CD14-positive monocyte (primary cell): ENCODE results near the gene MTA1. TPM values are rescaled to one million over a fixed set of nuclear protein-coding genes. Genes with fewer than 3 reads are reported as not detected.

ENCODE experiments used
- DNase-seq, 3 donors: peaks; one replicate each; pipeline ENCODE4 v3.0.0-alpha.2; 2011 to 2022
- H2AFZ ChIP-seq: 2 replicates; pipeline ENCODE4 v1.6.0; 2012; ENCODE audit warnings: mild to moderate bottlenecking, low read depth, low read length, inconsistent platforms; ENCODE audit not compliant: insufficient read depth, poor library complexity, severe bottlenecking
- H3K27ac ChIP-seq, 2 donors: 1 replicate in 1 of 2; 2 replicates in 1 of 2; pipeline ENCODE4 v1.5.1; 2012 to 2013; ENCODE audit warnings: low read length in 2 of 2, control low read depth in 1 of 2, inconsistent platforms in 1 of 2, low read depth in 1 of 2, mild to moderate bottlenecking in 1 of 2
- H3K27me3 ChIP-seq, 2 donors: one replicate each; pipeline versions ENCODE4 v1.6.0 to v1.6.1; 2011 to 2013; ENCODE audit warnings: low read length in 2 of 2; ENCODE audit not compliant: control insufficient read depth in 2 of 2, insufficient read depth in 2 of 2
- H3K36me3 ChIP-seq, 2 donors: replicated peaks in 1 of 2; 1 replicate in 1 of 2; 2 replicates in 1 of 2; pipeline versions ENCODE4 v1.5.1 to v1.6.1; 2012 to 2013; ENCODE audit warnings: low read length in 2 of 2, control low read depth in 1 of 2, inconsistent platforms in 1 of 2, mild to moderate bottlenecking in 1 of 2; ENCODE audit not compliant: insufficient read depth in 2 of 2, control insufficient read depth in 1 of 2
- H3K4me1 ChIP-seq, 2 donors: 1 replicate in 1 of 2; 2 replicates in 1 of 2; pipeline versions ENCODE4 v1.5.1 to v1.6.1; 2012 to 2013; ENCODE audit warnings: low read length in 2 of 2, control low read depth in 1 of 2, inconsistent platforms in 1 of 2, mild to moderate bottlenecking in 1 of 2, moderate library complexity in 1 of 2; ENCODE audit not compliant: insufficient read depth in 2 of 2, control insufficient read depth in 1 of 2
- H3K4me2 ChIP-seq: replicated peaks from 2 replicates; pipeline ENCODE3; 2012; ENCODE audit warnings: low read length, moderate library complexity, mild to moderate bottlenecking; ENCODE audit not compliant: poor library complexity, severe bottlenecking; ENCODE audit errors: extremely low read depth
- H3K4me3 ChIP-seq, 3 experiments: fragments of 200-600 bp in 1 of 3; sonication (generic) in 1 of 3; replicated peaks in 1 of 3; 1 replicate in 2 of 3; 2 replicates in 1 of 3; pipeline ENCODE4 v1.5.1; 2011 to 2013; ENCODE audit warnings: low read length in 3 of 3, mild to moderate bottlenecking in 3 of 3, control low read depth in 2 of 3, low read depth in 2 of 3, inconsistent platforms in 1 of 3, moderate library complexity in 1 of 3
- H3K79me2 ChIP-seq: 2 replicates; pipeline ENCODE4 v1.6.0; 2012; ENCODE audit warnings: mild to moderate bottlenecking, control low read depth, inconsistent platforms, low read length, moderate library complexity; ENCODE audit not compliant: insufficient read depth
- H3K9ac ChIP-seq: 2 replicates; pipeline ENCODE4 v1.6.0; 2017; ENCODE audit warnings: low read length, mild to moderate bottlenecking; ENCODE audit not compliant: insufficient read depth, poor library complexity, severe bottlenecking
- H3K9me3 ChIP-seq, 2 donors: replicated peaks in 1 of 2; 1 replicate in 1 of 2; 2 replicates in 1 of 2; pipeline versions ENCODE4 v1.5.1 to v1.6.1; 2012 to 2013; ENCODE audit warnings: low read length in 2 of 2, control low read depth in 1 of 2; ENCODE audit not compliant: control insufficient read depth in 1 of 2, insufficient read depth in 1 of 2
- H4K20me1 ChIP-seq: 2 replicates; pipeline ENCODE4 v1.6.0; 2012; ENCODE audit warnings: mild to moderate bottlenecking, low read length, control low read depth, moderate library complexity; ENCODE audit not compliant: insufficient read depth
- H3K27ac Mint-ChIP-seq, 7 donors: one replicate each; pipeline ENCODE4 v1.8.0; 2020; ENCODE audit warnings: mild to moderate bottlenecking in 7 of 7, mixed read lengths in 7 of 7, moderate library complexity in 6 of 7, inconsistent platforms in 2 of 7
- H3K27me3 Mint-ChIP-seq, 3 donors: one replicate each; pipeline ENCODE4 v1.8.0; 2021 to 2022; ENCODE audit warnings: low read depth in 3 of 3, mild to moderate bottlenecking in 3 of 3, mixed read lengths in 3 of 3, moderate library complexity in 3 of 3, inconsistent platforms in 1 of 3
- H3K36me3 Mint-ChIP-seq, 2 donors: one replicate each; pipeline ENCODE4 v1.8.0; 2020; ENCODE audit warnings: mixed read lengths in 2 of 2, inconsistent platforms in 1 of 2, mild to moderate bottlenecking in 1 of 2
- H3K4me1 Mint-ChIP-seq: one replicate; pipeline ENCODE4 v1.8.0; 2020; ENCODE audit warnings: mild to moderate bottlenecking, mixed read lengths
- H3K4me3 Mint-ChIP-seq, 2 donors: one replicate each; pipeline ENCODE4 v1.8.0; 2020; ENCODE audit warnings: mild to moderate bottlenecking in 2 of 2, mixed read lengths in 2 of 2, moderate library complexity in 1 of 2
- H3K9me3 Mint-ChIP-seq, 7 donors: one replicate each; pipeline ENCODE4 v1.8.0; 2020 to 2022; ENCODE audit warnings: mixed read lengths in 7 of 7, mild to moderate bottlenecking in 6 of 7, moderate library complexity in 6 of 7, inconsistent platforms in 2 of 7
- WGBS: methylation state at CpG from one replicate; pipeline ENCODE4 v1.1.5; 2013; ENCODE audit warnings: missing lambda C conversion rate; ENCODE audit not compliant: insufficient coverage; 5-methylcytosine and 5-hydroxymethylcytosine counted together
- intact Hi-C, 2 donors: fragments of 100-400 bp; cut with micrococcal nuclease; formaldehyde crosslinking; loops; one replicate each; pipeline versions ENCODE4 v1.15.0 to v1.15.1; 2023
- polyA plus RNA-seq, 3 donors: library from polyadenylated mRNA; depleted of rRNA in 1 of 3; unstranded in 2 of 3; stranded (reverse) in 1 of 3; fragments of 300-500 nt in 2 of 3; fragments of >200 nt in 1 of 3; fragmentation: Illumina TruSeq in 2 of 3; gene quantifications; 1 replicate in 2 of 3; 2 replicates in 1 of 3; pipeline ENCODE4 v1.2.3, GENCODE V29; 2012 to 2021
- TF ChIP-seq, protein P1 (sequence below): fragments of 200-600 bp; IDR thresholded peaks from one replicate; pipeline ENCODE4 v1.8.0; 2022; ENCODE audit warnings: antibody characterized with exemption, mild to moderate bottlenecking

The MTA1 gene
- polyA plus RNA-seq, 3 donors: 0.91 to 102 (median 2.0) TPM

DNA sequence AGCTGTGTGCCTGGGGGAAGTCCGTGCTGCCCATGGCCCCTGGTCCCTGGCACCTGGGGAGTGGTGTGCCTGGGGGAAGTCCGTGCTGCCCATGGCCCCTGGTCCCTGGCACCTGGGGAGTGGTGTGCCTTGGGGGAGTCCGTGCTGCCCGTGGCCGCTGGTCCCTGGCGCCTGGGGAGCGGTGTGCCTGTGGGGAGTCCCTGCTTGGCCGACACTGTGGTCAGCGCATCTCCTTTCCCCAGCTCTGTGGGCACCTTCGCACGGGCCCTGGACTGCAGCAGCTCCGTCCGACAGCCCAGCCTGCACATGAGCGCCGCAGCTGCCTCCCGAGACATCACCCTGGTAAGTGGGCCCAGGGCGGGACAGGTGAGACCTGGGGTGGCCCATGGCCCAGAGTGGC lies 40.5 kb downstream of the MTA1 start:
- intact Hi-C loops: no loop called here
- no peak overlapping the region for H3K27ac Mint-ChIP-seq
- WGBS: over 99% methylated on average over 17 of the region's 17 CpGs

DNA sequence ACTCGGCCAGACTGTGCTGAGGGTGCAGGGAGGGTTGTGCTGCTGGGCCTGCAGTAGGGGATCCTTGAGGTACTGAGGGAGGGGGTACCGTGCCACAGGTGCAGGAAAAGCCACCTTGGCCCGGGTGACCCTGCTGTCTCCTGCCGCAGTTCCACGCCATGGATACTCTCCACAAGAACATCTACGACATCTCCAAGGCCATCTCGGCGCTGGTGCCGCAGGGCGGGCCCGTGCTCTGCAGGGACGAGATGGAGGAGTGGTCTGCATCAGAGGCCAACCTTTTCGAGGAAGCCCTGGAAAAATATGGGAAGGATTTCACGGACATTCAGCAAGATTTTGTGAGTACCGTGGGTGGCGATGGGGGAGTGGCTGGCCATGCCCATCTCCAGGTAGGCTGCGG lies 41.0 kb downstream of the MTA1 start:
- H3K27ac Mint-ChIP-seq: peak overlapping the region in 1 of 7 donors; percentile 33
- Histone ChIP-seq H3K9ac (no peak overlapping the region), H4K20me1 (peaks cover 4% of the 10 kb centered on the region), H3K36me3 (peaks cover 60 to 77% of the 10 kb centered on the region in 2 donors), H3K27ac (no peak overlapping the region), H3K4me3 (no peak overlapping the region), H3K27me3 (no peaks in the 10 kb centered on the region), H3K79me2 (no peaks in the 10 kb centered on the region), H3K9me3 (no peaks in the 10 kb centered on the region), H3K4me1 (no peaks in the 10 kb centered on the region), H3K4me2 (no peak overlapping the region), H2AFZ (no peak overlapping the region)
- H3K4me1 Mint-ChIP-seq: no peaks in the 10 kb centered on the region
- WGBS: 96% methylated on average over 12 of the region's 17 CpGs
- no peaks in the 10 kb centered on the region for H3K27me3 Mint-ChIP-seq
- DNase-seq: no peak
- TF ChIP-seq, protein P1, sequence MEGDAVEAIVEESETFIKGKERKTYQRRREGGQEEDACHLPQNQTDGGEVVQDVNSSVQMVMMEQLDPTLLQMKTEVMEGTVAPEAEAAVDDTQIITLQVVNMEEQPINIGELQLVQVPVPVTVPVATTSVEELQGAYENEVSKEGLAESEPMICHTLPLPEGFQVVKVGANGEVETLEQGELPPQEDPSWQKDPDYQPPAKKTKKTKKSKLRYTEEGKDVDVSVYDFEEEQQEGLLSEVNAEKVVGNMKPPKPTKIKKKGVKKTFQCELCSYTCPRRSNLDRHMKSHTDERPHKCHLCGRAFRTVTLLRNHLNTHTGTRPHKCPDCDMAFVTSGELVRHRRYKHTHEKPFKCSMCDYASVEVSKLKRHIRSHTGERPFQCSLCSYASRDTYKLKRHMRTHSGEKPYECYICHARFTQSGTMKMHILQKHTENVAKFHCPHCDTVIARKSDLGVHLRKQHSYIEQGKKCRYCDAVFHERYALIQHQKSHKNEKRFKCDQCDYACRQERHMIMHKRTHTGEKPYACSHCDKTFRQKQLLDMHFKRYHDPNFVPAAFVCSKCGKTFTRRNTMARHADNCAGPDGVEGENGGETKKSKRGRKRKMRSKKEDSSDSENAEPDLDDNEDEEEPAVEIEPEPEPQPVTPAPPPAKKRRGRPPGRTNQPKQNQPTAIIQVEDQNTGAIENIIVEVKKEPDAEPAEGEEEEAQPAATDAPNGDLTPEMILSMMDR: no peak
- intact Hi-C loops: no loop called here
- peaks cover 29 to 66% of the 10 kb centered on the region in 2 donors for H3K36me3 Mint-ChIP-seq
- no peaks in the 10 kb centered on the region for H3K9me3 Mint-ChIP-seq
- no peak overlapping the region for H3K4me3 Mint-ChIP-seq

More for the DNA sequence above, 40.5 kb downstream of the MTA1 start:
- Histone ChIP-seq H3K79me2 (no peaks in the 10 kb centered on the region), H3K4me2 (no peak overlapping the region), H2AFZ (no peak overlapping the region), H3K36me3 (peaks cover 60 to 77% of the 10 kb centered on the region in 2 donors), H3K4me3 (no peak overlapping the region), H3K27ac (no peak overlapping the region), H3K9ac (no peak overlapping the region), H3K9me3 (no peaks in the 10 kb centered on the region), H3K4me1 (no peaks in the 10 kb centered on the region), H4K20me1 (peaks cover 4% of the 10 kb centered on the region), H3K27me3 (no peaks in the 10 kb centered on the region)
- no peak overlapping the region for H3K4me3 Mint-ChIP-seq
- TF ChIP-seq, protein P1: no peak
- H3K4me1 Mint-ChIP-seq: no peaks in the 10 kb centered on the region
- H3K27me3 Mint-ChIP-seq: no peaks in the 10 kb centered on the region
- H3K36me3 Mint-ChIP-seq: peaks cover 32 to 68% of the 10 kb centered on the region in 2 donors
- no peak for DNase-seq
- no peaks in the 10 kb centered on the region for H3K9me3 Mint-ChIP-seq
